Measurements from ENCODE around the gene TRABD. TPM values are rescaled to one million over a fixed set of nuclear protein-coding genes. Genes with fewer than 3 reads are reported as not detected.
"Not testable (repeated sequence)": the region's sequence is repeated elsewhere in the genome, so short reads cannot be mapped to it uniquely, and the experiment has no call there.

Gene TRABD
- total RNA-seq, 6 experiments from 2014 or later, result 25.0 to 36.0 (median 27.6) TPM

DNA sequence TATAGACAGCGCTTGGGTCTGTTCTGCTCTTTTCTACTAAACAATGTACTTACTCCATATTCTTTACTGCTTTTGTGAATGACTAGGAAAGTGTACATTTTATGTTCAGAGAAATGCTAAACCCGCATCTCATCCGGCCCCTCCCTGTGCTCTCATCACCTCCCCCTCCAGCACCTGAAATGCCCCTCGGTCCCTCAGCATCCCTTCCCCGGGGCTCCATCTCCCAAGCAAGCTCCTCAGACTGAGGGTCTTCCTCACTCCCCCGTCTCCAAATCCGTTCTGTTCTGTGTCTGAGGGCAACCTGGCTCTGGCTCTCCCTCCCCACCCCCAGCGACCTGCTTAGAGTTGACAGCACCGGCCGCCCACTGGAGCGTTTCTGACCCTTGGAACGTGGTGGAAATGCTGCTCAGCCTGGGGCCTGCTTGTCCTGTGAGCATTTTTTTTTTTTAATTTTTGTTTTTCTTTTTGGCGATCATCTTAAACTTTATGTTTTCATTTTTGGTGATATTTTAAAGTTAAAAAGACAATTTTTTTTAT, 16.5 kb downstream of the TRABD start:
- no peaks in the 10 kb centered on the region for H3K27me3 Mint-ChIP-seq (ENCODE audit: insufficient read depth)
- no peaks in the 10 kb centered on the region for H3K9me3 Mint-ChIP-seq
- peaks cover 20% of the 10 kb centered on the region for H3K36me3 Mint-ChIP-seq (ENCODE audit: low read depth)
- peak overlapping the region; percentile 89 for H3K4me3 Mint-ChIP-seq
- DNase-seq, result no peak
- TF ChIP-seq, protein P1, sequence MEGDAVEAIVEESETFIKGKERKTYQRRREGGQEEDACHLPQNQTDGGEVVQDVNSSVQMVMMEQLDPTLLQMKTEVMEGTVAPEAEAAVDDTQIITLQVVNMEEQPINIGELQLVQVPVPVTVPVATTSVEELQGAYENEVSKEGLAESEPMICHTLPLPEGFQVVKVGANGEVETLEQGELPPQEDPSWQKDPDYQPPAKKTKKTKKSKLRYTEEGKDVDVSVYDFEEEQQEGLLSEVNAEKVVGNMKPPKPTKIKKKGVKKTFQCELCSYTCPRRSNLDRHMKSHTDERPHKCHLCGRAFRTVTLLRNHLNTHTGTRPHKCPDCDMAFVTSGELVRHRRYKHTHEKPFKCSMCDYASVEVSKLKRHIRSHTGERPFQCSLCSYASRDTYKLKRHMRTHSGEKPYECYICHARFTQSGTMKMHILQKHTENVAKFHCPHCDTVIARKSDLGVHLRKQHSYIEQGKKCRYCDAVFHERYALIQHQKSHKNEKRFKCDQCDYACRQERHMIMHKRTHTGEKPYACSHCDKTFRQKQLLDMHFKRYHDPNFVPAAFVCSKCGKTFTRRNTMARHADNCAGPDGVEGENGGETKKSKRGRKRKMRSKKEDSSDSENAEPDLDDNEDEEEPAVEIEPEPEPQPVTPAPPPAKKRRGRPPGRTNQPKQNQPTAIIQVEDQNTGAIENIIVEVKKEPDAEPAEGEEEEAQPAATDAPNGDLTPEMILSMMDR (IDR thresholded peaks at IDR 0.05), result no peak
- H3K4me1 Mint-ChIP-seq (ENCODE audit: low read depth), result peaks cover 10% of the 10 kb centered on the region
- peak overlapping the region; percentile 29; the same call in 1 of the 2 replicates for H3K27ac Mint-ChIP-seq

- Mint-ChIP-seq H3K27ac (no peak overlapping the region), H3K9me3 (no peaks in the 10 kb centered on the region), H3K4me1 (ENCODE audit: low read depth) (peaks cover 10% of the 10 kb centered on the region), H3K4me3 (no peak overlapping the region), H3K27me3 (ENCODE audit: insufficient read depth) (peaks cover 1% of the 10 kb centered on the region; the same call in 1 of the 2 replicates), H3K36me3 (ENCODE audit: low read depth) (peaks cover 20% of the 10 kb centered on the region)
- no peak for DNase-seq
- TF ChIP-seq, protein P1 (IDR thresholded peaks at IDR 0.05), result no peak
Measured at GRCh38 chr22:50203288-50203687, 17.6 kb downstream of the TRABD start.

- Mint-ChIP-seq H3K27ac (peak overlapping the region; percentile 43), H3K36me3 (ENCODE audit: low read depth) (peaks cover 20% of the 10 kb centered on the region), H3K4me1 (ENCODE audit: low read depth) (peaks cover 10% of the 10 kb centered on the region), H3K27me3 (ENCODE audit: insufficient read depth) (peaks cover 4% of the 10 kb centered on the region; the same call in 1 of the 2 replicates), H3K9me3 (no peaks in the 10 kb centered on the region), H3K4me3 (no peak overlapping the region)
- DNase-seq, result no peak
- TF ChIP-seq, protein P1 (IDR thresholded peaks at IDR 0.05), result no peak
Measured at GRCh38 chr22:50204571-50204970, 18.9 kb downstream of the TRABD start.

GRCh38 chr22:50204998-50205397, 19.3 kb downstream of the TRABD start:
- not testable (repeated sequence) for H3K4me3 Mint-ChIP-seq; H3K9me3 Mint-ChIP-seq; DNase-seq; H3K27me3 Mint-ChIP-seq (ENCODE audit: insufficient read depth)
- H3K36me3 Mint-ChIP-seq (ENCODE audit: low read depth), result peaks cover 24% of the 10 kb centered on the region
- peak overlapping the region; percentile 43 for H3K27ac Mint-ChIP-seq
- H3K4me1 Mint-ChIP-seq (ENCODE audit: low read depth), result peaks cover 10% of the 10 kb centered on the region

DNA sequence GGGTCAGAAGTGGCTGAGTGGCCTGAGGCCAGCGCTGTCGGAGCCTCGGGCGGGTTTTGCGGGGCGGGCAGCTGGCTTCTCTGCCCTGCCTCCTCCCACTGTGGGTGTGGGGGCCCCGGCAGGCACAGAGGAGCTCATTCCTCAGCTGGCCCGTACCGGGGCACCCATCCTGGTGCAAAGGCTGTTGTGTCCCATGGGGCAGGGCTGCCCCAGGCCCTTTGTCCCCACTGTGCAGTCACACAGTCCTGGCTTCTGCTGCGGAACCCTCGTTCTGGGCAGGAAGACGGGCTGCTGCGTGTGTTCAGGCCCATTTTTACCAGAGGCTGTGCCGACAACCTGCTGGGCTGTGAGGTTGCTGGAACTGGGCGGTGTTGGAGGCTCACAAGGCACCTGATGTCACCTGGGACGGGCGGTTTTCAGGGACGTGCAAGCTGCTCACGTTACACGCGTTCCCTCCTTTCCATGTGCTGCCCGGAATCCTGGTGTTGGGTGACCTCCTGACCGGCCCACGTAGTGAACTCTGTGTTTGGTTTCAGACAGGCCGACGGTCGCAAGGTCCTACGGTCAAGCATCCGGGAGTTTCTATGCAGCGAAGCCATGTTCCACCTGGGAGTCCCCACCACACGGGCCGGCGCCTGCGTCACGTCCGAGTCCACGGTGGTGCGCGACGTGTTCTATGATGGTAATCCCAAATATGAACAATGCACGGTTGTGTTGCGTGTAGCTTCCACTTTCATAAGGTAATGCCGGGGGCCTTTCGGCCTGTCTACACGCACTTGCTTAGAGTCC, 20.3 kb downstream of the TRABD start:
- Mint-ChIP-seq H3K9me3 (no peaks in the 10 kb centered on the region), H3K27me3 (ENCODE audit: insufficient read depth) (peaks cover 6% of the 10 kb centered on the region), H3K4me3 (no peak overlapping the region), H3K4me1 (ENCODE audit: low read depth) (peaks cover 10% of the 10 kb centered on the region), H3K36me3 (ENCODE audit: low read depth) (peaks cover 26% of the 10 kb centered on the region), H3K27ac (no peak overlapping the region)
- DNase-seq, result no peak
- TF ChIP-seq, protein P1 (IDR thresholded peaks at IDR 0.05), result no peak

DNA sequence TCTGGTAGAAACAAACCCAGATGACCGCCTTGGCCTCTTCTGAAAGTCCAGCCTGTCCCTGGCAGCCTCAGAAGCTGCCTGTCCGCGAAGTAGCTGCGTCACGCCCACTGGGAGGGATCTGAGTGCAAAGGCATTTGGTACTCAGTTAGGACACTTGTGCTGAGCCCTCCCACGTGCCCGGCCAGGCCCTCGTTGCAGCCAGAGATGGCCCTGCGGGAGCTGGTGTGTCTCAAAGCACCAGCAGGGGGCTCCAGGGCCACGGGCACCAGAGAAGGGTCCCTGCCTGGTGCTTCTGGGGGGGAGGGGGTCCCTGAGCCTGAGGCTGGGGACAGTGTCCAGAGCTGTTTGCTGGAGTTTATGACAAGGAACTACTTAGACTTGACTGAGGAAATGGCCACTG, 20.9 kb downstream of the TRABD start:
- TF ChIP-seq, protein P1 (IDR thresholded peaks at IDR 0.05), result peak; percentile 75
- H3K4me3 Mint-ChIP-seq, result no peak overlapping the region
- H3K27ac Mint-ChIP-seq, result no peak overlapping the region
- peaks cover 30% of the 10 kb centered on the region for H3K36me3 Mint-ChIP-seq (ENCODE audit: low read depth)
- DNase-seq, result no peak
- no peaks in the 10 kb centered on the region for H3K9me3 Mint-ChIP-seq
- H3K27me3 Mint-ChIP-seq (ENCODE audit: insufficient read depth), result peaks cover 8% of the 10 kb centered on the region
- peaks cover 10% of the 10 kb centered on the region for H3K4me1 Mint-ChIP-seq (ENCODE audit: low read depth)
